ENCODE results near the gene CASP2. TPM values are rescaled to one million over a fixed set of nuclear protein-coding genes. Genes with fewer than 3 reads are reported as not detected.

CASP2 gene
- total and polyA plus RNA-seq, 2 of the 8 experiments (the other 6 are each of a cell fraction or from before 2014, with no cell fraction given) = 23.7 to 35.3 TPM

DNA sequence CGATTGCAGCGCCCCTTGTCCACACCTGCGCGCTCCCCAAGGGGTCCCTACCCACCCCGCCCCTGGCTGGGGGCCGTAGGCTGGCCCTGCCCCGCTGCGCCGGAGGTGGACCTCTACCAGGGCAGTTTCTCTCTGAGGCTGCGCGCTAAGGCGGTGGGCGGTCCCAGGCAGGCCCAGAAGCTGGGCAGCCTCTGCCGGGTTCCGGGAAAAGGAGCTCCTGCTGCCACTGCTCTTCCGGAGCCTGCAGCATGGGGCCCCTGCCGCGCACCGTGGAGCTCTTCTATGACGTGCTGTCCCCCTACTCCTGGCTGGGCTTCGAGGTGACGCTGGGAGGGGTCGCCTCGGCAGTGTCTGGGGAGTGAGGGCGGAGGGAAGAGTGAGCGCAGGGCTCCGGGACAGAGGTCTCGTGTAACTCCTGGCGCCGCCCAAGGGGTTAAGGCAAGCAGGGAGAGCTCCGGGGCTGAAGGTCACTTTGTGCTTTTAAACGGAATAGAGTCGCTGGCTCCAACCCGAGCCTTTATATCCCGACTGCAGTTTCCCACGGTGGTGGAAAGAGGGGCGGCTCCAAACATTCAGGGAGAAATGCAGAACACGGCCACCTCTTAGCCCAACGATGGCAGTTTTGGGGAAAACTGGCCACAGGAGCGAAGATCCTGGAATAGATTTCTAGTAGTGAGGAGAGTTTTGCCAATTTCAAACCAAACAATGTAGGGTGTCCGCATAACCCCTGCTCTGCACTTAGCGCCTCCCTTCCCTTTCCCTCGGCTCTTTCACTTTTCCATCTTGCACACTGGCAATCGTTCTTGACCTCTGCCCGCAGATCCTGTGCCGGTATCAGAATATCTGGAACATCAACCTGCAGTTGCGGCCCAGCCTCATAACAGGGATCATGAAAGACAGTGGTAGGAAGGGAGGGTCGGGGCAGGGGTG, 24.6 kb upstream of the CASP2 start, which contains the start of gene GSTK1 (continued):
- 0 out of 4 replicates have a peak, but pooled peaks of 1 of the 2 experiments have one; percentile 37 for TF ChIP-seq SIN3A (conservative IDR thresholded peaks at IDR 0.05 in 1 of 2, IDR thresholded peaks at IDR 0.05 in 1 of 2; ENCODE audit: low read depth in 1 of 2, low read length in 2 of 2)
- TF ChIP-seq RXRA (IDR thresholded peaks at IDR 0.05; ENCODE audit: insufficient read depth, low read depth, low read length) = no peak
- TF ChIP-seq POLR2A (IDR thresholded peaks at IDR 0.05; ENCODE audit: control extremely low read depth in 1 of 2, low read depth in 2 of 2, low read length in 2 of 2) = peak in 1 of 2 experiments; percentile 59; a peak in 2 of 3 replicates
- TF ChIP-seq PHF8 (conservative IDR thresholded peaks at IDR 0.05; ENCODE audit: low read depth, low read length) = peak; percentile 53; the same call in 1 of the 2 replicates
- TF ChIP-seq YY1 (IDR thresholded peaks at IDR 0.05; ENCODE audit: low read depth, low read length) = no peak
- peak; percentile 48 for TF ChIP-seq SAP30 (IDR thresholded peaks at IDR 0.05; ENCODE audit: insufficient read depth, insufficient replicate concordance, low read length)
- peak; percentile 68 for TF ChIP-seq CREB1 (IDR thresholded peaks at IDR 0.05)
- no peak for TF ChIP-seq JUND (IDR thresholded peaks at IDR 0.05; ENCODE audit: low read length)
- TF ChIP-seq NANOG (IDR thresholded peaks at IDR 0.05; ENCODE audit: insufficient read depth, low read depth, low read length, poor library complexity, severe bottlenecking) = no peak
- peak; percentile 87 for TF ChIP-seq KDM4A (IDR thresholded peaks at IDR 0.05; ENCODE audit: low read depth, low read length, severe bottlenecking)
- TF ChIP-seq TAF7 (optimal IDR thresholded peaks at IDR 0.05; ENCODE audit: borderline replicate concordance, low read depth, low read length) = no peak
- TF ChIP-seq ASH2L (IDR thresholded peaks at IDR 0.05; ENCODE audit: low read length) = peak; percentile 63
- no peak for TF ChIP-seq SIX5 (IDR thresholded peaks at IDR 0.05; ENCODE audit: low read depth, low read length)
- TF ChIP-seq, protein P1, sequence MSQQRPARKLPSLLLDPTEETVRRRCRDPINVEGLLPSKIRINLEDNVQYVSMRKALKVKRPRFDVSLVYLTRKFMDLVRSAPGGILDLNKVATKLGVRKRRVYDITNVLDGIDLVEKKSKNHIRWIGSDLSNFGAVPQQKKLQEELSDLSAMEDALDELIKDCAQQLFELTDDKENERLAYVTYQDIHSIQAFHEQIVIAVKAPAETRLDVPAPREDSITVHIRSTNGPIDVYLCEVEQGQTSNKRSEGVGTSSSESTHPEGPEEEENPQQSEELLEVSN (IDR thresholded peaks at IDR 0.05) = 0 out of 2 replicates have a peak, but pooled peaks have one; percentile 22
- peak; percentile 50 for TF ChIP-seq RBBP5 (IDR thresholded peaks at IDR 0.05; ENCODE audit: borderline replicate concordance, low read depth, low read length)
- TF ChIP-seq CHD1 (IDR thresholded peaks at IDR 0.05; ENCODE audit: low read depth, low read length) = no peak
- TF ChIP-seq TAF1 (IDR thresholded peaks at IDR 0.05; ENCODE audit: low read depth, low read length) = peak; percentile 50
- peak in 1 of 2 experiments; percentile 58; a peak in 1 of 4 replicates for TF ChIP-seq HDAC2 (IDR thresholded peaks at IDR 0.05; ENCODE audit: borderline replicate concordance in 1 of 2, low read depth in 2 of 2, low read length in 2 of 2)

Measured in H1 (cell line).